ENCODE data around the gene GPR39.

DNA sequence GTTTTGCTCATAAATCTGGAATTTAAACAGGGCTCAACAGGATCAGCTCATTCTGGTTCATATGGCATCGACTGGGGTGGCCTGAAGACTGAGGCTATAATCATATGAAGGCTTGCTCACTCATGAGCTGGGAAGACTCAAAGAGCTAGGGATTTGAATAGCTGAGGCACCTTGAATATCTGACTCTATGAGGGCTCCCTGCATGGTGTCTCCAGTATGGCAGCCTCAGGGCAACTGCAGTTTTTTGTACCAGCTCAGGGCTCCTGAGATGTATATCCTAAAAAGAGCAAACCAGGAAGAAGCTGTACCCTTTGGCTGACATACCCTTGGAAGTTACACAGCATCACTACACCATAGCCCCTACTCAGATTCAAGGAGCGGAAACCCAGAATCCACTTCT, 15.3 kb upstream of the GPR39 start:
- TF ChIP-seq CTCF (IDR thresholded peaks at IDR 0.05) = no peak
- no peak for TF ChIP-seq POLR2AphosphoS5 (IDR thresholded peaks at IDR 0.05)

Data from upper lobe of left lung (tissue), 4 donors.